Ovary (tissue), 3 donors: ENCODE measurements around the gene RGMA.

Source experiments
- POLR2A ChIP-seq: fragments of 450-650 bp; IDR thresholded peaks from one replicate; pipeline ENCODE4 v1.6.1; 2017; ENCODE audit warnings: antibody characterized with exemption, mild to moderate bottlenecking, moderate library complexity
- TF ChIP-seq, protein P1 (sequence below), 3 donors: fragments of 450-650 bp in 2 of 3; fragments of 200-600 bp in 1 of 3; IDR thresholded peaks; one replicate each; pipeline versions ENCODE4 v1.5.1 to v1.8.0; 2016 to 2022; ENCODE audit warnings: antibody characterized with exemption in 3 of 3, mild to moderate bottlenecking in 1 of 3
- donor health status: DM: no; HTN: no; CAD: no.

- TF ChIP-seq POLR2A, result no peak
- TF ChIP-seq, protein P1, sequence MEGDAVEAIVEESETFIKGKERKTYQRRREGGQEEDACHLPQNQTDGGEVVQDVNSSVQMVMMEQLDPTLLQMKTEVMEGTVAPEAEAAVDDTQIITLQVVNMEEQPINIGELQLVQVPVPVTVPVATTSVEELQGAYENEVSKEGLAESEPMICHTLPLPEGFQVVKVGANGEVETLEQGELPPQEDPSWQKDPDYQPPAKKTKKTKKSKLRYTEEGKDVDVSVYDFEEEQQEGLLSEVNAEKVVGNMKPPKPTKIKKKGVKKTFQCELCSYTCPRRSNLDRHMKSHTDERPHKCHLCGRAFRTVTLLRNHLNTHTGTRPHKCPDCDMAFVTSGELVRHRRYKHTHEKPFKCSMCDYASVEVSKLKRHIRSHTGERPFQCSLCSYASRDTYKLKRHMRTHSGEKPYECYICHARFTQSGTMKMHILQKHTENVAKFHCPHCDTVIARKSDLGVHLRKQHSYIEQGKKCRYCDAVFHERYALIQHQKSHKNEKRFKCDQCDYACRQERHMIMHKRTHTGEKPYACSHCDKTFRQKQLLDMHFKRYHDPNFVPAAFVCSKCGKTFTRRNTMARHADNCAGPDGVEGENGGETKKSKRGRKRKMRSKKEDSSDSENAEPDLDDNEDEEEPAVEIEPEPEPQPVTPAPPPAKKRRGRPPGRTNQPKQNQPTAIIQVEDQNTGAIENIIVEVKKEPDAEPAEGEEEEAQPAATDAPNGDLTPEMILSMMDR (IDR thresholded peaks at IDR 0.05), result no peak
Measured at GRCh38 chr15:93041159-93041547, 47.9 kb downstream of the RGMA start.
